Liver (tissue), 9 donors: Measurements from ENCODE around the gene JAKMIP1. TPM values are rescaled to one million over a fixed set of nuclear protein-coding genes. Genes with fewer than 3 reads are reported as not detected.

Experiments used
- DNase-seq: peaks from one replicate; pipeline ENCODE4 v3.0.0-alpha.2; 2017; ENCODE audit warnings: low spot score
- H3K27ac ChIP-seq, 2 donors: one replicate each; pipeline ENCODE4 v1.7.0; 2013; ENCODE audit warnings: inconsistent platforms in 2 of 2, low read length in 2 of 2, control low read depth in 1 of 2, low read depth in 1 of 2, mild to moderate bottlenecking in 1 of 2
- H3K27me3 ChIP-seq, 4 donors: one replicate each; pipeline versions ENCODE4 v1.6.1 to v1.7.0; 2013; ENCODE audit warnings: low read length in 3 of 4, inconsistent platforms in 1 of 4, mild to moderate bottlenecking in 1 of 4, moderate library complexity in 1 of 4; ENCODE audit not compliant: control insufficient read depth in 4 of 4, insufficient read depth in 4 of 4
- H3K36me3 ChIP-seq, 4 donors: one replicate each; pipeline versions ENCODE4 v1.6.1 to v1.7.0; 2013; ENCODE audit warnings: low read length in 3 of 4, mild to moderate bottlenecking in 3 of 4, low read depth in 1 of 4, moderate library complexity in 1 of 4; ENCODE audit not compliant: control insufficient read depth in 4 of 4, insufficient read depth in 3 of 4
- H3K4me1 ChIP-seq, 4 donors: one replicate each; pipeline versions ENCODE4 v1.6.1 to v1.7.0; 2013; ENCODE audit warnings: low read length in 3 of 4, mild to moderate bottlenecking in 3 of 4, moderate library complexity in 1 of 4; ENCODE audit not compliant: control insufficient read depth in 4 of 4, insufficient read depth in 4 of 4
- H3K4me3 ChIP-seq, 3 donors: one replicate each; pipeline versions ENCODE4 v1.6.1 to v1.7.0; 2013; ENCODE audit warnings: low read length in 3 of 3, control low read depth in 1 of 3, low read depth in 1 of 3, mild to moderate bottlenecking in 1 of 3
- H3K9ac ChIP-seq, 2 donors: one replicate each; pipeline ENCODE4 v1.7.0; 2013; ENCODE audit warnings: low read length in 2 of 2, mild to moderate bottlenecking in 2 of 2, moderate library complexity in 2 of 2, control low read depth in 1 of 2, low read depth in 1 of 2
- H3K9me3 ChIP-seq, 4 donors: one replicate each; pipeline versions ENCODE4 v1.6.1 to v1.7.0; 2013; ENCODE audit warnings: low read length in 3 of 4; ENCODE audit not compliant: control insufficient read depth in 4 of 4
- CTCF ChIP-seq: fragments of 150-350 bp; IDR thresholded peaks from 2 replicates; pipeline ENCODE4 v1.5.1; 2017; ENCODE audit warnings: improper control_type of control experiment, low read depth, low read length; ENCODE audit not compliant: missing input control
- FOXA1 ChIP-seq: IDR thresholded peaks from 2 replicates; pipeline ENCODE4 v1.6.1; 2016; ENCODE audit warnings: antibody characterized with exemption
- FOXA2 ChIP-seq: IDR thresholded peaks from 2 replicates; pipeline ENCODE4 v1.6.1; 2016; ENCODE audit warnings: antibody characterized with exemption
- GABPA ChIP-seq, 2 donors: IDR thresholded peaks in 1 of 2; conservative IDR thresholded peaks in 1 of 2; 2 replicates each; pipeline ENCODE4 v1.6.1; 2016; ENCODE audit warnings: antibody characterized with exemption in 2 of 2, mild to moderate bottlenecking in 1 of 2, moderate library complexity in 1 of 2
- HNF4A ChIP-seq, 2 donors: conservative IDR thresholded peaks; 2 replicates each; pipeline ENCODE4 v1.6.1; 2016; ENCODE audit warnings: antibody characterized with exemption in 2 of 2, mild to moderate bottlenecking in 2 of 2
- HNF4G ChIP-seq: IDR thresholded peaks from 2 replicates; pipeline ENCODE4 v1.6.1; 2016; ENCODE audit warnings: antibody characterized with exemption
- JUND ChIP-seq, 2 donors: IDR thresholded peaks; 2 replicates each; pipeline ENCODE4 v1.6.1; 2016; ENCODE audit warnings: antibody characterized with exemption in 2 of 2
- MAX ChIP-seq: IDR thresholded peaks from 2 replicates; pipeline ENCODE4 v1.6.1; 2016; ENCODE audit warnings: antibody characterized with exemption
- NR2F2 ChIP-seq: IDR thresholded peaks from 2 replicates; pipeline ENCODE4 v1.6.1; 2016; ENCODE audit warnings: antibody characterized with exemption
- RAD21 ChIP-seq, 2 donors: IDR thresholded peaks; 2 replicates each; pipeline ENCODE4 v1.6.1; 2016; ENCODE audit warnings: antibody characterized with exemption in 2 of 2, mild to moderate bottlenecking in 2 of 2
- REST ChIP-seq: IDR thresholded peaks from 2 replicates; pipeline ENCODE4 v1.6.1; 2016; ENCODE audit warnings: antibody characterized with exemption, mild to moderate bottlenecking
- RXRA ChIP-seq, 2 donors: IDR thresholded peaks; 2 replicates each; pipeline ENCODE4 v1.6.1; 2017 to 2018; ENCODE audit warnings: antibody characterized with exemption in 2 of 2, mild to moderate bottlenecking in 1 of 2
- SP1 ChIP-seq: IDR thresholded peaks from 2 replicates; pipeline ENCODE4 v1.6.1; 2018; ENCODE audit warnings: antibody characterized with exemption, mild to moderate bottlenecking
- TAF1 ChIP-seq: conservative IDR thresholded peaks from 2 replicates; pipeline ENCODE4 v1.6.1; 2016; ENCODE audit warnings: antibody characterized with exemption, mild to moderate bottlenecking
- YY1 ChIP-seq: IDR thresholded peaks from 2 replicates; pipeline ENCODE4 v1.6.1; 2016; ENCODE audit warnings: antibody characterized with exemption, mild to moderate bottlenecking
- WGBS: extraction: QIAGEN DNeasy Blood & Tissue Kit; methylation state at CpG from one replicate; pipeline ENCODE4 v1.1.7; 2013; 5-methylcytosine and 5-hydroxymethylcytosine counted together
- polyA plus RNA-seq, 2 donors: library from polyadenylated mRNA; stranded (reverse) in 1 of 2; unstranded in 1 of 2; fragments of 200-250 nt in 1 of 2; fragments of >200 nt in 1 of 2; fragmentation: Nextera tagmentation in 1 of 2; extraction: Ambion mirVana in 1 of 2; gene quantifications; one replicate each; pipeline versions ENCODE4 v1.2.1 to v1.2.3, GENCODE V29; 2013 to 2015
- total RNA-seq, 2 donors: library from RNA; depleted of rRNA; stranded (reverse); fragments of >200 nt; gene quantifications; one replicate each; pipeline ENCODE4 v1.2.3, GENCODE V29; 2014
- TF ChIP-seq, protein P1 (sequence below): IDR thresholded peaks from 2 replicates; pipeline ENCODE4 v1.6.1; 2016; ENCODE audit warnings: antibody characterized with exemption
- donor health status: healthy.
- donor health status: healthy.
- donor health status: healthy.
- donor health status: healthy.
- donor health status: healthy.

The JAKMIP1 gene
- total and polyA plus RNA-seq, 4 donors: 0.08 to 0.50 TPM; not detected in 2

DNA sequence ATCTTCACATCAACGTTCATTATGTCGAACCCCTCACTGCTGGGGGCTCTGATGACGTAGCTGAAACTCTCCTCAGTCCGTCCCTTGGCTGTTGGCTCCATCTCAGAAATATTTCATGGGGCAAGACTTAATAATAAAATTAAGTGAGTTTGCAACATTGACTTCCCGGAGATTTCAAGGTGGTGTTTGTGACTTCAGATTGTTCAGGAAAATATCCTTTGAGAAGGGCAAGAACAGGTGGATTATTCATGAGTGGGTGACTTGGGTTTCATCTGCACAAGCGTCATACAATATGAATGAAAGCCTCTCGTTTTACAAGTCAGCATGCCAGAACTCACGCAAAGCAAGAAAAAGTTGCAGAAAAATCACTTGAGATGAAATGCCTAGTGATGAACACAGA is 182.0 kb downstream of the JAKMIP1 start, which contains the start of gene C4orf50 (continued):
- TF ChIP-seq REST (no peak), FOXA1 (no peak), TAF1 (no peak), JUND (IDR thresholded peaks at IDR 0.05) (no peak), RXRA (IDR thresholded peaks at IDR 0.05) (no peak), SP1 (no peak), FOXA2 (no peak), HNF4A (conservative IDR thresholded peaks at IDR 0.05) (no peak), YY1 (no peak), NR2F2 (no peak), GABPA (IDR thresholded peaks at IDR 0.05 in 1 of 2, conservative IDR thresholded peaks at IDR 0.05 in 1 of 2) (no peak), CTCF (no peak), RAD21 (IDR thresholded peaks at IDR 0.05) (no peak)

GRCh38 chr4:6017800-6018199 is 182.5 kb downstream of the JAKMIP1 start:
- H3K4me1 ChIP-seq: no peaks in the 10 kb centered on the region

More at GRCh38 chr4:6017800-6018199, 182.5 kb downstream of the JAKMIP1 start:
- TF ChIP-seq NR2F2 (no peak), RAD21 (IDR thresholded peaks at IDR 0.05) (no peak), MAX (no peak), RXRA (IDR thresholded peaks at IDR 0.05) (no peak), CTCF (no peak), SP1 (no peak), JUND (IDR thresholded peaks at IDR 0.05) (no peak), HNF4G (no peak), YY1 (no peak), TAF1 (no peak), HNF4A (conservative IDR thresholded peaks at IDR 0.05) (no peak), REST (no peak)
- TF ChIP-seq, protein P1, sequence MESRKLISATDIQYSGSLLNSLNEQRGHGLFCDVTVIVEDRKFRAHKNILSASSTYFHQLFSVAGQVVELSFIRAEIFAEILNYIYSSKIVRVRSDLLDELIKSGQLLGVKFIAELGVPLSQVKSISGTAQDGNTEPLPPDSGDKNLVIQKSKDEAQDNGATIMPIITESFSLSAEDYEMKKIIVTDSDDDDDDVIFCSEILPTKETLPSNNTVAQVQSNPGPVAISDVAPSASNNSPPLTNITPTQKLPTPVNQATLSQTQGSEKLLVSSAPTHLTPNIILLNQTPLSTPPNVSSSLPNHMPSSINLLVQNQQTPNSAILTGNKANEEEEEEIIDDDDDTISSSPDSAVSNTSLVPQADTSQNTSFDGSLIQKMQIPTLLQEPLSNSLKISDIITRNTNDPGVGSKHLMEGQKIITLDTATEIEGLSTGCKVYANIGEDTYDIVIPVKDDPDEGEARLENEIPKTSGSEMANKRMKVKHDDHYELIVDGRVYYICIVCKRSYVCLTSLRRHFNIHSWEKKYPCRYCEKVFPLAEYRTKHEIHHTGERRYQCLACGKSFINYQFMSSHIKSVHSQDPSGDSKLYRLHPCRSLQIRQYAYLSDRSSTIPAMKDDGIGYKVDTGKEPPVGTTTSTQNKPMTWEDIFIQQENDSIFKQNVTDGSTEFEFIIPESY: no peak
- H3K9ac ChIP-seq: no peak overlapping the region
- H3K36me3 ChIP-seq: no peaks in the 10 kb centered on the region
- no peaks in the 10 kb centered on the region for H3K27me3 ChIP-seq
- no peak overlapping the region for H3K27ac ChIP-seq
- H3K9me3 ChIP-seq: no peaks in the 10 kb centered on the region
- WGBS: 86% methylated on average over 11 of the region's 11 CpGs
- no peak for DNase-seq
- no peak overlapping the region for H3K4me3 ChIP-seq
